HCT116 (cell line): ENCODE measurements around the gene SCN7A. TPM values are rescaled to one million over a fixed set of nuclear protein-coding genes. Genes with fewer than 3 reads are reported as not detected.

Source experiments
- ATAC-seq: fragments of 200-7000 bp; cut with Tn5 transposase; 2 replicates; pipeline ENCODE4 v1.9.1; 2020; ENCODE audit warnings: mild to moderate bottlenecking, moderate library complexity
- BruUV-seq: library from RNA; stranded (reverse); fragments of 400-500 nt; replicated peaks from 2 replicates; lab custom pipeline; 2021; lab: Mats Ljungman, UMichigan
- CTCF ChIA-PET: fragments of 300-600 bp; sonication (Branson Sonifier 250); formaldehyde crosslinking; loops from one replicate; lab custom pipeline; 2021; ENCODE audit warnings: antibody characterized with exemption; lab: Charles Lee
- POLR2A ChIA-PET: fragments of 300-600, 350-600 bp; sonication (Branson Sonifier 250); formaldehyde crosslinking; loops from one replicate; lab custom pipeline; 2021; ENCODE audit warnings: antibody characterized with exemption; lab: Charles Lee
- RAD21 ChIA-PET, 2 experiments: fragments of 300-600 bp; sonication (Branson Sonifier 250); formaldehyde crosslinking; loops; one replicate each; lab custom pipeline; 2023; ENCODE audit warnings: low total read pairs in 2 of 2; ENCODE audit not compliant: uncharacterized antibody in 2 of 2, unreplicated experiment in 2 of 2, low non-redundant PET in 1 of 2; lab: Charles Lee
- DNase-seq: peaks from one replicate; pipeline ENCODE4 v3.0.0-alpha.2; 2010; ENCODE audit warnings: low read depth, low spot score
- H2AFZ ChIP-seq: fragments of 200-600 bp; shearing (Covaris generic), sonication (generic); 2 replicates; pipeline ENCODE4 v1.6.1; 2017; ENCODE audit warnings: low read depth, mixed run types, mixed read lengths, antibody characterized with exemption, low read length; ENCODE audit not compliant: poor library complexity, severe bottlenecking
- H3K27ac ChIP-seq: 2 replicates; pipeline ENCODE4 v1.5.1; 2012; ENCODE audit warnings: low read depth, low read length
- H3K27me3 ChIP-seq: fragments of 200-600 bp; sonication (generic); 2 replicates; pipeline ENCODE4 v1.6.1; 2016; ENCODE audit warnings: mixed run types, low read length, mixed read lengths; ENCODE audit not compliant: insufficient read depth
- H3K36me3 ChIP-seq, 2 experiments: fragments of 200-500 bp in 1 of 2; fragments of 200-600 bp in 1 of 2; sonication (Bioruptor generic) in 1 of 2; sonication (generic) in 1 of 2; 2 replicates each; pipeline versions ENCODE4 v1.5.1 to v1.6.1; 2014 to 2016; ENCODE audit warnings: low read length in 2 of 2, inconsistent platforms in 1 of 2, mixed read lengths in 1 of 2, mixed run types in 1 of 2; ENCODE audit not compliant: insufficient read depth in 2 of 2, control insufficient read depth in 1 of 2
- H3K4me1 ChIP-seq, 2 experiments: fragments of 200-600 bp in 1 of 2; sonication (generic) in 1 of 2; 2 replicates each; pipeline versions ENCODE4 v1.5.1 to v1.6.1; 2012 to 2017; ENCODE audit warnings: low read length in 2 of 2, inconsistent platforms in 1 of 2, mild to moderate bottlenecking in 1 of 2, mixed read lengths in 1 of 2, mixed run types in 1 of 2, moderate library complexity in 1 of 2; ENCODE audit not compliant: insufficient read depth in 2 of 2, control insufficient read depth in 1 of 2
- H3K4me2 ChIP-seq: fragments of 200-600 bp; sonication (generic); 2 replicates; pipeline ENCODE4 v1.6.1; 2017; ENCODE audit warnings: mixed run types, low read length, mixed read lengths
- H3K4me3 ChIP-seq, 2 experiments: fragments of 200-600 bp in 1 of 2; sonication (generic) in 1 of 2; replicated peaks in 1 of 2; 2 replicates each; pipeline ENCODE4 v1.5.1; 2011 to 2016; ENCODE audit warnings: low read length in 2 of 2, control low read depth in 1 of 2, low read depth in 1 of 2, mild to moderate bottlenecking in 1 of 2, mixed read lengths in 1 of 2, mixed run types in 1 of 2
- H3K79me2 ChIP-seq: fragments of 200-600 bp; sonication (generic); 2 replicates; pipeline ENCODE4 v1.6.1; 2017; ENCODE audit warnings: mild to moderate bottlenecking, mixed run types, low read length, moderate library complexity, mixed read lengths; ENCODE audit not compliant: insufficient read depth
- H3K9ac ChIP-seq: fragments of 200-600 bp; sonication (generic); 2 replicates; pipeline ENCODE4 v1.6.1; 2016; ENCODE audit warnings: low read length, mixed read lengths
- H3K9me2 ChIP-seq: fragments of 200-600 bp; sonication (generic), shearing (Covaris generic); 2 replicates; pipeline ENCODE4 v1.6.1; 2017; ENCODE audit warnings: mixed run types, mild to moderate bottlenecking, moderate library complexity; ENCODE audit not compliant: insufficient read depth
- H3K9me3 ChIP-seq, 2 experiments: fragments of 200-500 bp in 1 of 2; fragments of 200-600 bp in 1 of 2; sonication (Bioruptor generic) in 1 of 2; sonication (generic) in 1 of 2; 2 replicates each; pipeline ENCODE4 v1.6.1; 2014 to 2017; ENCODE audit warnings: low read length in 2 of 2, mixed read lengths in 2 of 2, inconsistent platforms in 1 of 2, low read depth in 1 of 2, mild to moderate bottlenecking in 1 of 2, mixed run types in 1 of 2, moderate library complexity in 1 of 2; ENCODE audit not compliant: control insufficient read depth in 1 of 2, insufficient read depth in 1 of 2
- H4K20me1 ChIP-seq: fragments of 200-600 bp; sonication (generic), shearing (Covaris generic); 2 replicates; pipeline ENCODE4 v1.6.1; 2017; ENCODE audit warnings: mixed run types, mild to moderate bottlenecking, moderate library complexity; ENCODE audit not compliant: insufficient read depth
- ATF3 ChIP-seq: IDR thresholded peaks from 2 replicates; pipeline ENCODE4 v1.6.1; 2012
- ELF1 ChIP-seq: IDR thresholded peaks from 2 replicates; pipeline ENCODE4 v1.6.1; 2012; ENCODE audit warnings: low read depth, borderline replicate concordance
- EZH2phosphoT487 ChIP-seq: fragments of 200-600 bp; IDR thresholded peaks from 2 replicates; pipeline ENCODE4 v1.6.1; 2018; ENCODE audit warnings: antibody characterized with exemption, borderline replicate concordance
- FOSL1 ChIP-seq: IDR thresholded peaks from 2 replicates; pipeline ENCODE4 v1.6.1; 2012; ENCODE audit warnings: low read depth
- JUND ChIP-seq: IDR thresholded peaks from 2 replicates; pipeline ENCODE4 v1.6.1; 2012
- MAX ChIP-seq: IDR thresholded peaks from 2 replicates; pipeline ENCODE4 v1.6.1; 2012
- POLR2A ChIP-seq: IDR thresholded peaks from 2 replicates; pipeline ENCODE4 v1.7.0; 2011; ENCODE audit warnings: borderline replicate concordance; ENCODE audit not compliant: insufficient read depth, insufficient read length; ENCODE audit errors: extremely low read depth
- POLR2AphosphoS5 ChIP-seq: IDR thresholded peaks from 2 replicates; pipeline ENCODE4 v1.6.1; 2011; ENCODE audit warnings: mild to moderate bottlenecking, low read depth, low read length, moderate library complexity
- SP1 ChIP-seq: IDR thresholded peaks from 2 replicates; pipeline ENCODE4 v1.6.1; 2012; ENCODE audit warnings: low read depth
- SRF ChIP-seq: IDR thresholded peaks from 2 replicates; pipeline ENCODE4 v1.6.1; 2012; ENCODE audit warnings: low read depth
- ZBTB33 ChIP-seq: IDR thresholded peaks from 2 replicates; pipeline ENCODE4 v1.6.1; 2011; ENCODE audit warnings: mild to moderate bottlenecking, low read length, moderate library complexity; ENCODE audit not compliant: insufficient replicate concordance; ENCODE audit errors: extremely low read depth
- ZFX ChIP-seq: fragments of 450-650 bp; IDR thresholded peaks from 2 replicates; pipeline ENCODE4 v1.6.1; 2017
- ZNF274 ChIP-seq: fragments of 200-500 bp; sonication (Bioruptor generic); IDR thresholded peaks from 2 replicates; pipeline ENCODE4 v1.6.1; 2014; ENCODE audit warnings: mild to moderate bottlenecking, low read depth, low read length, inconsistent platforms
- intact Hi-C: fragments of 100-400 bp; cut with micrococcal nuclease; formaldehyde crosslinking; loops from 2 replicates; pipeline ENCODE4 v1.10.0; 2022
- total RNA-seq: library from RNA; stranded (reverse); gene quantifications from one replicate; pipeline ENCODE4 v1.2.1, GENCODE V29; 2021; ENCODE audit not compliant: unreplicated experiment

Gene SCN7A
- total RNA-seq, 1 experiment from 2014 or later = 0.07 TPM

- H3K36me3 ChIP-seq = no peaks in the 10 kb centered on the region
- no TSS peak for BruUV-seq
- DNase-seq = peak; percentile 39
- no peak overlapping the region for H3K9ac ChIP-seq
- no peaks in the 10 kb centered on the region for H3K9me3 ChIP-seq
- H3K9me2 ChIP-seq = no peaks in the 10 kb centered on the region
- H3K4me1 ChIP-seq = no peaks in the 10 kb centered on the region
- no peak overlapping the region for H3K4me2 ChIP-seq
- POLR2A ChIA-PET = interaction anchor here (0.7 to 0.8 kb wide), 2 partner anchors 42 to 430 kb away, joined by 3 to 4 read pairs; partner anchors contain the start of gene SCN9A
- TF ChIP-seq EZH2phosphoT487 (no peak), JUND (0 out of 2 replicates have a peak, but pooled peaks have one; percentile 22), POLR2AphosphoS5 (no peak), ZNF274 (no peak), FOSL1 (no peak)
- TF ChIP-seq, all 23 proteins: peak for 1
- ATAC-seq = 0 out of 2 replicates have a peak, but pooled peaks have one; percentile 40
- intact Hi-C loops = loop anchor here (2.0 to 5.0 kb wide), 3 partner anchors 237 to 465 kb away; partner anchors contain the start of gene TTC21B
- H3K27ac ChIP-seq = no peak overlapping the region
- ChIA-PET CTCF (interaction anchor here (0.7 to 1.1 kb wide), 3 partner anchors 15 to 99 kb away, joined by 3 to 4 read pairs (median 4); no protein-coding TSS in a partner anchor), RAD21 (interaction anchor here in 1 of 2 experiments (0.7 kb wide), 1 partner anchor 520 kb away, joined by 3 read pairs; no protein-coding TSS in a partner anchor)
- no peak overlapping the region for H2AFZ ChIP-seq
- no peaks in the 10 kb centered on the region; the same call in 1 of the 2 replicates for H3K27me3 ChIP-seq
- H4K20me1 ChIP-seq = no peaks in the 10 kb centered on the region
- H3K4me3 ChIP-seq = no peak overlapping the region
- H3K79me2 ChIP-seq = no peaks in the 10 kb centered on the region
Measured at GRCh38 chr2:166417669-166418068, 76.4 kb downstream of the SCN7A start.

- no TSS peak for BruUV-seq
- Histone ChIP-seq H3K9me3 (no peaks in the 10 kb centered on the region), H3K4me2 (no peak overlapping the region), H3K36me3 (no peaks in the 10 kb centered on the region), H3K27ac (no peak overlapping the region), H3K4me1 (peaks cover 3 to 11% of the 10 kb centered on the region in 2 experiments; a peak in 2 of 4 replicates), H3K79me2 (no peaks in the 10 kb centered on the region), H3K27me3 (peaks cover 5% of the 10 kb centered on the region; the same call in 1 of the 2 replicates), H4K20me1 (no peaks in the 10 kb centered on the region), H3K4me3 (no peak overlapping the region), H3K9ac (no peak overlapping the region), H2AFZ (no peak overlapping the region), H3K9me2 (no peaks in the 10 kb centered on the region)
- ATAC-seq = no peak
- ChIA-PET RAD21 (no interaction called here), CTCF (no interaction called here), POLR2A (no interaction called here)
- TF ChIP-seq ZBTB33 (no peak), ZFX (no peak), POLR2A (no peak), SP1 (no peak), MAX (no peak), ELF1 (no peak), SRF (no peak), ATF3 (no peak)
- DNase-seq = no peak
- intact Hi-C loops = no loop called here
Measured at GRCh38 chr2:166413255-166413654, 80.8 kb downstream of the SCN7A start.
